ENCODE results near the gene PAPPA.

PAPPA gene

GRCh38 chr9:116230051-116230632 lies 76.6 kb downstream of the PAPPA start:
- Histone ChIP-seq H3K27ac (ENCODE audit: low read length) (no peak overlapping the region), H3K9me3 (ENCODE audit: control insufficient read depth, insufficient read depth, low read length) (no peaks in the 10 kb centered on the region), H3K36me3 (ENCODE audit: control insufficient read depth, insufficient read depth, low read length) (no peaks in the 10 kb centered on the region), H3K4me1 (ENCODE audit: control insufficient read depth, insufficient read depth, low read length) (no peaks in the 10 kb centered on the region), H3K4me3 (ENCODE audit: low read length) (no peak overlapping the region), H3K27me3 (ENCODE audit: control insufficient read depth, insufficient read depth, low read length) (no peaks in the 10 kb centered on the region)
- no peak for DNase-seq (ENCODE audit: low read depth, low spot score)
- WGBS (ENCODE audit: insufficient coverage, insufficient read length), result no CpG with 5 or more reads among the region's 1 CpG

GRCh38 chr9:116232424-116233159 lies 79.0 kb downstream of the PAPPA start:
- H3K36me3 ChIP-seq (ENCODE audit: control insufficient read depth, insufficient read depth, low read length), result no peaks in the 10 kb centered on the region
- H3K4me3 ChIP-seq (ENCODE audit: low read length), result no peak overlapping the region
- no peak overlapping the region for H3K27ac ChIP-seq (ENCODE audit: low read length)
- no peak for DNase-seq (ENCODE audit: low read depth, low spot score)
- H3K9me3 ChIP-seq (ENCODE audit: control insufficient read depth, insufficient read depth, low read length), result no peaks in the 10 kb centered on the region
- no CpG with 5 or more reads among the region's 5 CpGs for WGBS (ENCODE audit: insufficient coverage, insufficient read length)
- no peaks in the 10 kb centered on the region for H3K27me3 ChIP-seq (ENCODE audit: control insufficient read depth, insufficient read depth, low read length)
- no peaks in the 10 kb centered on the region for H3K4me1 ChIP-seq (ENCODE audit: control insufficient read depth, insufficient read depth, low read length)

GRCh38 chr9:116233160-116233530 lies 79.6 kb downstream of the PAPPA start:
- no peaks in the 10 kb centered on the region for H3K27me3 ChIP-seq (ENCODE audit: control insufficient read depth, insufficient read depth, low read length)
- no peak overlapping the region for H3K4me3 ChIP-seq (ENCODE audit: low read length)
- no CpG with 5 or more reads among the region's 3 CpGs for WGBS (ENCODE audit: insufficient coverage, insufficient read length)
- H3K36me3 ChIP-seq (ENCODE audit: control insufficient read depth, insufficient read depth, low read length), result no peaks in the 10 kb centered on the region
- no peaks in the 10 kb centered on the region for H3K4me1 ChIP-seq (ENCODE audit: control insufficient read depth, insufficient read depth, low read length)
- no peaks in the 10 kb centered on the region for H3K9me3 ChIP-seq (ENCODE audit: control insufficient read depth, insufficient read depth, low read length)
- no peak overlapping the region for H3K27ac ChIP-seq (ENCODE audit: low read length)
- no peak for DNase-seq (ENCODE audit: low read depth, low spot score)

GRCh38 chr9:116234081-116234480 lies 80.5 kb downstream of the PAPPA start:
- no CpG with 5 or more reads among the region's 4 CpGs for WGBS (ENCODE audit: insufficient coverage, insufficient read length)
- Histone ChIP-seq H3K36me3 (ENCODE audit: control insufficient read depth, insufficient read depth, low read length) (no peaks in the 10 kb centered on the region), H3K27ac (ENCODE audit: low read length) (no peak overlapping the region), H3K27me3 (ENCODE audit: control insufficient read depth, insufficient read depth, low read length) (no peaks in the 10 kb centered on the region), H3K4me1 (ENCODE audit: control insufficient read depth, insufficient read depth, low read length) (no peaks in the 10 kb centered on the region), H3K4me3 (ENCODE audit: low read length) (no peak overlapping the region), H3K9me3 (ENCODE audit: control insufficient read depth, insufficient read depth, low read length) (no peaks in the 10 kb centered on the region)
- no peak for DNase-seq (ENCODE audit: low read depth, low spot score)

- Histone ChIP-seq H3K27ac (ENCODE audit: low read length) (no peak overlapping the region), H3K36me3 (ENCODE audit: control insufficient read depth, insufficient read depth, low read length) (no peaks in the 10 kb centered on the region), H3K9me3 (ENCODE audit: control insufficient read depth, insufficient read depth, low read length) (no peaks in the 10 kb centered on the region), H3K4me1 (ENCODE audit: control insufficient read depth, insufficient read depth, low read length) (no peaks in the 10 kb centered on the region), H3K4me3 (ENCODE audit: low read length) (no peak overlapping the region), H3K27me3 (ENCODE audit: control insufficient read depth, insufficient read depth, low read length) (no peaks in the 10 kb centered on the region)
- DNase-seq (ENCODE audit: low read depth, low spot score), result no peak
These were observed 83.4 kb downstream of the PAPPA start for GRCh38 chr9:116236979-116237378.

GRCh38 chr9:116237456-116237855 lies 83.9 kb downstream of the PAPPA start:
- H3K36me3 ChIP-seq (ENCODE audit: control insufficient read depth, insufficient read depth, low read length), result no peaks in the 10 kb centered on the region
- no CpG with 5 or more reads among the region's 4 CpGs for WGBS (ENCODE audit: insufficient coverage, insufficient read length)
- no peak overlapping the region for H3K27ac ChIP-seq (ENCODE audit: low read length)

GRCh38 chr9:116238225-116238624 lies 84.6 kb downstream of the PAPPA start:
- Histone ChIP-seq H3K4me1 (ENCODE audit: control insufficient read depth, insufficient read depth, low read length) (no peaks in the 10 kb centered on the region), H3K9me3 (ENCODE audit: control insufficient read depth, insufficient read depth, low read length) (no peaks in the 10 kb centered on the region), H3K27ac (ENCODE audit: low read length) (no peak overlapping the region), H3K36me3 (ENCODE audit: control insufficient read depth, insufficient read depth, low read length) (no peaks in the 10 kb centered on the region), H3K27me3 (ENCODE audit: control insufficient read depth, insufficient read depth, low read length) (no peaks in the 10 kb centered on the region), H3K4me3 (ENCODE audit: low read length) (no peak overlapping the region)
- WGBS (ENCODE audit: insufficient coverage, insufficient read length), result no CpG with 5 or more reads among the region's 2 CpGs
- DNase-seq (ENCODE audit: low read depth, low spot score), result no peak

More at GRCh38 chr9:116237456-116237855, 83.9 kb downstream of the PAPPA start:
- Histone ChIP-seq H3K4me1 (ENCODE audit: control insufficient read depth, insufficient read depth, low read length) (no peaks in the 10 kb centered on the region), H3K9me3 (ENCODE audit: control insufficient read depth, insufficient read depth, low read length) (no peaks in the 10 kb centered on the region), H3K27me3 (ENCODE audit: control insufficient read depth, insufficient read depth, low read length) (no peaks in the 10 kb centered on the region), H3K4me3 (ENCODE audit: low read length) (no peak overlapping the region)
- DNase-seq (ENCODE audit: low read depth, low spot score), result no peak

GRCh38 chr9:116238776-116239340 lies 85.3 kb downstream of the PAPPA start:
- Histone ChIP-seq H3K27ac (ENCODE audit: low read length) (no peak overlapping the region), H3K4me1 (ENCODE audit: control insufficient read depth, insufficient read depth, low read length) (no peaks in the 10 kb centered on the region), H3K36me3 (ENCODE audit: control insufficient read depth, insufficient read depth, low read length) (no peaks in the 10 kb centered on the region), H3K9me3 (ENCODE audit: control insufficient read depth, insufficient read depth, low read length) (no peaks in the 10 kb centered on the region), H3K27me3 (ENCODE audit: control insufficient read depth, insufficient read depth, low read length) (no peaks in the 10 kb centered on the region), H3K4me3 (ENCODE audit: low read length) (no peak overlapping the region)
- DNase-seq (ENCODE audit: low read depth, low spot score), result no peak
- WGBS (ENCODE audit: insufficient coverage, insufficient read length), result no CpG with 5 or more reads among the region's 1 CpG

GRCh38 chr9:116243708-116244107 lies 90.1 kb downstream of the PAPPA start:
- H3K36me3 ChIP-seq (ENCODE audit: control insufficient read depth, insufficient read depth, low read length), result no peaks in the 10 kb centered on the region
- H3K27me3 ChIP-seq (ENCODE audit: control insufficient read depth, insufficient read depth, low read length), result no peaks in the 10 kb centered on the region
- DNase-seq (ENCODE audit: low read depth, low spot score), result no peak
- no peaks in the 10 kb centered on the region for H3K9me3 ChIP-seq (ENCODE audit: control insufficient read depth, insufficient read depth, low read length)
- H3K27ac ChIP-seq (ENCODE audit: low read length), result no peak overlapping the region
- no peaks in the 10 kb centered on the region for H3K4me1 ChIP-seq (ENCODE audit: control insufficient read depth, insufficient read depth, low read length)
- no CpG with 5 or more reads among the region's 1 CpG for WGBS (ENCODE audit: insufficient coverage, insufficient read length)
- H3K4me3 ChIP-seq (ENCODE audit: low read length), result no peak overlapping the region

GRCh38 chr9:116247284-116247683 lies 93.7 kb downstream of the PAPPA start:
- Histone ChIP-seq H3K27me3 (ENCODE audit: control insufficient read depth, insufficient read depth, low read length) (0 out of 2 replicates have a peak, but pooled peaks cover 1% of the 10 kb centered on the region), H3K9me3 (ENCODE audit: control insufficient read depth, insufficient read depth, low read length) (no peaks in the 10 kb centered on the region), H3K36me3 (ENCODE audit: control insufficient read depth, insufficient read depth, low read length) (no peaks in the 10 kb centered on the region), H3K27ac (ENCODE audit: low read length) (no peak overlapping the region), H3K4me1 (ENCODE audit: control insufficient read depth, insufficient read depth, low read length) (no peaks in the 10 kb centered on the region), H3K4me3 (ENCODE audit: low read length) (no peak overlapping the region)
- WGBS (ENCODE audit: insufficient coverage, insufficient read length), result no CpG with 5 or more reads among the region's 1 CpG
- DNase-seq (ENCODE audit: low read depth, low spot score), result no peak

Measured in iPS DF 6.9 (cell line).